ENCODE results near the gene POU5F1.

- TF ChIP-seq CTCF (IDR thresholded peaks at IDR 0.05): no peak
- TF ChIP-seq POLR2A (IDR thresholded peaks at IDR 0.05): no peak
These were observed 44.0 kb upstream of the POU5F1 start for GRCh38 chr6:31214516-31214915.
